ENCODE data around the gene PLCB1.

DNA sequence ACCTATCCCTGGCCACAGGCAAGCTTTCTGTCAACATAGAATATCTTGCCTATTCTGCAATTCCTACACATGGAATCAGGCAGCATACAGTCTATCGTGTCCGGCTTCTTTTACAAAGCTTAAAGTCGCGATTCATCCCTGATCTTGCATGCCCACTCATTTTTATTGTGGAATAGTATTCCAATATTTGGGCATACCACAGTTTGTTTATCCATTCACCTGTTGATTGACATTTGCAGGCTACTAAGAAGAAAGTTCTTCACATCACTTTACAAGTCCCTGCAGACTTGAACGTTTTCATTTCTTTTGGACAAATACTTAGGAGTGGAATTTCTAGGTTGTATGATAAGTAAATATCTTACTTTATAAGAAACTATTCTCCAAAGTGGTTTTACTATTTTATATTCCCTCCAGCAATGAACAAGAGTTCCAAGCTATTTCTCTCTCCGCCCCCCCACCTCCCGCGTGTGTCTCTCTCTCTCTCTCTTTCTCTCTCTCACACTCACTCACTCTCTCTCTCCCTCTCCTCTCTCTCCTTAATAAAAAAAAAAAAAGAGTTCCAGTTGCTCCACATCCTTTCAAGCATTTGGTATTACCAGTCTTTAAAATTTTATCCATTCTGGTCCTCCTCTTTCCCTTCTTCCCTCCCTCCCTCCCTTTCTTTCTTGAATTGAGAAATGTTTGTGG is 1.1 kb upstream of the PLCB1 start:
- TF ChIP-seq POLR2A (IDR thresholded peaks at IDR 0.05; ENCODE audit: low read length) (no peak), GATA1 (IDR thresholded peaks at IDR 0.05; ENCODE audit: low read depth, low read length) (no peak)
